Central memory CD8-positive, alpha-beta T cell (primary cell): Measurements from ENCODE around the gene SIGLEC6.

Source experiments
- ATAC-seq: fragments of 150-1000 bp; cut with Tn5 transposase; replicated peaks from 2 replicates; pipeline ENCODE4 v1.10.0; 2022; ENCODE audit warnings: mild to moderate bottlenecking, moderate FRiP score, moderate number of reproducible peaks; ENCODE audit not compliant: poor library complexity, severe bottlenecking; ENCODE audit errors: extremely low read depth
- DNase-seq, 2 donors: peaks; one replicate each; pipeline ENCODE4 v3.0.0; 2021; ENCODE audit warnings: low spot score in 2 of 2
- H3K27ac Mint-ChIP-seq: one replicate; pipeline ENCODE4 v1.8.0; 2022; ENCODE audit warnings: low read depth, mild to moderate bottlenecking, moderate library complexity, mixed read lengths
- H3K27me3 Mint-ChIP-seq: one replicate; pipeline ENCODE4 v1.8.0; 2022; ENCODE audit warnings: mixed read lengths
- H3K36me3 Mint-ChIP-seq: one replicate; pipeline ENCODE4 v1.8.0; 2022; ENCODE audit warnings: mild to moderate bottlenecking, moderate library complexity, mixed read lengths; ENCODE audit not compliant: insufficient read depth
- H3K4me1 Mint-ChIP-seq: one replicate; pipeline ENCODE4 v1.8.0; 2022; ENCODE audit warnings: mixed read lengths
- H3K4me3 Mint-ChIP-seq: one replicate; pipeline ENCODE4 v1.8.0; 2022; ENCODE audit warnings: mild to moderate bottlenecking, moderate library complexity, mixed read lengths
- H3K9me3 Mint-ChIP-seq: one replicate; pipeline ENCODE4 v1.8.0; 2022; ENCODE audit warnings: mixed read lengths

Gene SIGLEC6

DNA sequence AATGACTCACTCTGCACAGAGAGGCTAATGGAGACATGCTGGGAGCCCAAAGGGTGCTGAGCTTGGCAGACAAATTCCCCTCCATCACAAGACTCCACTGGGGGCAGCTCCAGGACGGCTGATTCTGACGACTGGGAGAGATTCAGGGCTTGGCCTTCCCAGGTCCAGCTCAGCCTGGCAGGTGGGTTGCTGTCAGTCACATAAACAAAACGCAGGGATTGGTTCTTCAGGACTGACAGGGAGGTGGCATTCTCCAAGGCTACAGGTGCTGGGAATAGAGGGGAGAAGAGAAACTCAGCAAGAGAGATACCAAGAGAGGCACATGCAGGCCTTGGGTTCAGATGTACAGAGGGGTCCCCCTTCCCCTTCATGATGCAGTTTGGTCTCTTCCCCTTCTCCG, 28.9 kb upstream of the SIGLEC6 start:
- peaks cover 80% of the 10 kb centered on the region for H3K27me3 Mint-ChIP-seq
- H3K4me1 Mint-ChIP-seq = no peaks in the 10 kb centered on the region
- ATAC-seq (no peak), DNase-seq (no peak)
- H3K9me3 Mint-ChIP-seq = no peaks in the 10 kb centered on the region
- H3K36me3 Mint-ChIP-seq = peaks cover 2% of the 10 kb centered on the region
- H3K27ac Mint-ChIP-seq = no peak overlapping the region
- H3K4me3 Mint-ChIP-seq = no peak overlapping the region

DNA sequence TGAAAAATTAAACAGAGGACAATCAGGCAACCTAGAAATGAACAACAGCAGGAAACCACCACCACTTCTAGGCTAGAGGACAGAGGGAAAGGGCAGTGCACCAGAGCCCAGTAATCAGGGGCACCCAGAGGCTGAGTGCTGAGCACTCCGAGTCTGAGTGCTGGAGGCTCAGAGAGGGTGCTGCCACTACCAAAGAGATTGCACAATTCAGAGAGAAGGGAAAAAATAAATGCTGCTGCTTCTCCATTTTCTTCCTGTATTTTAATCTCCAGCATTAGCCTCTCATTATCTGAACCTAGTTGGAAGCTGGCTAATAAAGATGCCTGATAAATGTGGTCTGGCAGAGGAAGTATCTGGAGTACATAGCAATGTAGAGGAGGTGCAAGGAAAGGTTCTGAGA, 27.8 kb upstream of the SIGLEC6 start:
- Mint-ChIP-seq H3K27me3 (peaks cover 80% of the 10 kb centered on the region), H3K27ac (no peak overlapping the region)

DNA sequence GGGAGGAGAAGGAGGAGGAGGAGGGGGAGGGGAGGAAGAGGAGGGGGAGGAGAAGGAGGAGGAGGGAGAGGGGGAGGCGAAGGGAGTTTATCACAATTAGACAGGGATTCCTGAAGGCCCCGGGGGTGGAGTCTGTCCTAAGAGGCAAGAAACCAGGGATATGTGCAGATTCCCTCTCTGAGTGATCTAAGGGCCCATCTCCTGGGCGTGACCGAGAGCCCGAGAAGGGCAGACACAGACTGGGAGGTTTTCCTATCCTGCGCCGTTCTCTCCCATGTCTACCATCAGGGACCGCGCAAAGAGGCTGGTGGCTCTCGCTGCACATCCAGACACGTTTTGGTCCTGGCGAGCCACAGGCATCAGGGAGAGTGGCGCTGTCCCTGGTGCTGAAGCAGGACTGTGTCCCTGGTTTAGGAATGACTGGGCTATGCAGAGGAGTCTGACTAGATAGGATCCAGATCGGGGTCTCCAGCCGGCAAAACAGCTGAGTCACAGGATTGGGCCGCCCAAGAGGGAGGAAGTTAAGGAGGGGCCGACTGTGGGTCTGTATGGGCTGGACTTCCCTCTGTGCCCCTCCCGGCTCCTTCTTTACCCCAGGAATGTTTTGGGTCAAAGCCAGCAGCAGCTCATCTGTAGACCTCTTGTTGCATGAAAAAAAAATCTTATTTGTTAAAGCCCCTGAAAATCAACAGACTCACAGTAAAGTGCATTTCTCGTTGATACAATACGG, 21.7 kb upstream of the SIGLEC6 start:
- H3K36me3 Mint-ChIP-seq = peaks cover 2% of the 10 kb centered on the region
- peaks cover 6% of the 10 kb centered on the region for H3K9me3 Mint-ChIP-seq
- DNase-seq (no peak), ATAC-seq (no peak)
- peak overlapping the region; percentile 6 for H3K4me3 Mint-ChIP-seq
- H3K4me1 Mint-ChIP-seq = peaks cover 22% of the 10 kb centered on the region
- peaks cover 76% of the 10 kb centered on the region for H3K27me3 Mint-ChIP-seq
- H3K27ac Mint-ChIP-seq = no peak overlapping the region

More for the DNA sequence above, 27.8 kb upstream of the SIGLEC6 start:
- Mint-ChIP-seq H3K4me1 (no peaks in the 10 kb centered on the region), H3K9me3 (no peaks in the 10 kb centered on the region), H3K4me3 (no peak overlapping the region), H3K36me3 (peaks cover 2% of the 10 kb centered on the region)
- no peak for DNase-seq
- ATAC-seq = no peak

DNA sequence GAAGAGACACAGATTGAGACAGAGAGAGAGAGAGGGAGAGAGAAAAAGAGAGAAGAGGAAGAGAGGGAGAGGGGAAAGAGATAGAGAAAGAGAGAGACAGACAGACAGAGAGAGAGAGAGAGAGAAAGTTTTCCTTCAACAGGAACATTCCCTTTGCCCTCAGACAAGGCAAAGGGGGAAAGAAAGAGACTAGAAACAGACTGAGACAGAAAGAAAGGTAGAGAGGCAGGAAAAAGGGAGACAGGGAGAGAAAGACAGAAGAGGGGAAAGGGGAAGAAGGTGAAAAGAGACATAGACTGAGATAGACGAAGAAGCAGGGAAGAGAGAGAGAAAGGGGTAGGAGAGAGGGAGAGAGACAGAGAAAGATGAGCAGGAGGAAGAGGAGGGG, 21.1 kb upstream of the SIGLEC6 start:
- DNase-seq = no peak
- H3K27me3 Mint-ChIP-seq = peaks cover 81% of the 10 kb centered on the region
- H3K9me3 Mint-ChIP-seq = peaks cover 6% of the 10 kb centered on the region
- H3K4me1 Mint-ChIP-seq = peaks cover 22% of the 10 kb centered on the region
- peaks cover 2% of the 10 kb centered on the region for H3K36me3 Mint-ChIP-seq
- ATAC-seq = no peak
- H3K27ac Mint-ChIP-seq = no peak overlapping the region
- H3K4me3 Mint-ChIP-seq = peak overlapping the region; percentile 6

DNA sequence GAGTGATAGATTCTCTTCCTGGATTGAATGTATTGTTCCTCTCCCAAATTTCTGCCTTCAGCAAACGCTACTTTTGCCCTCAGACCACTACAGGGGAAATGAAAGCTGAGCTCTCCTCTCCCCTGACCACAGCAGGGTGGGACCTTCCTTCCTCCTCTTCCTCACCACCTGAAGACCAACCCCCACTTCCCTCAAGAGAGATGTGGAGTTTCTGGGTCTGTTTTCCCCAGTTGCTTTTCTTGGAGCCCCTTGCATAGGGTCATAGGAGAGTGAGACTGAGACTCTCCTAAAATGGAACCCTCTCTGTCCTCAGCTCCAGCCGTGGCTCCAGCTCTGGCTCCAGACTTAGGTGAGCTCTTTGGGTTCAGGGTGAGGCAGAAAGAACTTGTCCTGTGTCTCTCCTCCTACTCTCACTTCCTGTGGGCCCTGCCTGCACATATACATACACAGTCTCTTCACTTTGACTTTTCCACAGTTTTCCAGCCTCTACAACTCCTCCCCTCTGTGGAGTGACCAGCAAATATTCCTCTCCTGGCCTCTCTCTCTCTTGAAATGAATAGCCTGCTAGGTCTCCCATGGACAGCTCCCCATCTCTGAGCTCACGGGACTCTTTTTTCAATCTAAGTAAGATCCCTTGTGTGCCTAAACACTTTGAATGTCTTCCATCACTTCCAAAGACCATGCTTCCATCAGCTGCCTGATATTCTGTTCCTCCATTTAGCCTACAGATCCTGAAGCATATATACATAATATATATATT, 20.4 kb upstream of the SIGLEC6 start:
- peaks cover 22% of the 10 kb centered on the region for H3K4me1 Mint-ChIP-seq
- ATAC-seq = no peak
- no peak for DNase-seq
- peak overlapping the region; percentile 9 for H3K4me3 Mint-ChIP-seq
- H3K36me3 Mint-ChIP-seq = peaks cover 2% of the 10 kb centered on the region
- H3K27me3 Mint-ChIP-seq = peaks cover 80% of the 10 kb centered on the region
- no peak overlapping the region for H3K27ac Mint-ChIP-seq
- H3K9me3 Mint-ChIP-seq = peaks cover 6% of the 10 kb centered on the region

DNA sequence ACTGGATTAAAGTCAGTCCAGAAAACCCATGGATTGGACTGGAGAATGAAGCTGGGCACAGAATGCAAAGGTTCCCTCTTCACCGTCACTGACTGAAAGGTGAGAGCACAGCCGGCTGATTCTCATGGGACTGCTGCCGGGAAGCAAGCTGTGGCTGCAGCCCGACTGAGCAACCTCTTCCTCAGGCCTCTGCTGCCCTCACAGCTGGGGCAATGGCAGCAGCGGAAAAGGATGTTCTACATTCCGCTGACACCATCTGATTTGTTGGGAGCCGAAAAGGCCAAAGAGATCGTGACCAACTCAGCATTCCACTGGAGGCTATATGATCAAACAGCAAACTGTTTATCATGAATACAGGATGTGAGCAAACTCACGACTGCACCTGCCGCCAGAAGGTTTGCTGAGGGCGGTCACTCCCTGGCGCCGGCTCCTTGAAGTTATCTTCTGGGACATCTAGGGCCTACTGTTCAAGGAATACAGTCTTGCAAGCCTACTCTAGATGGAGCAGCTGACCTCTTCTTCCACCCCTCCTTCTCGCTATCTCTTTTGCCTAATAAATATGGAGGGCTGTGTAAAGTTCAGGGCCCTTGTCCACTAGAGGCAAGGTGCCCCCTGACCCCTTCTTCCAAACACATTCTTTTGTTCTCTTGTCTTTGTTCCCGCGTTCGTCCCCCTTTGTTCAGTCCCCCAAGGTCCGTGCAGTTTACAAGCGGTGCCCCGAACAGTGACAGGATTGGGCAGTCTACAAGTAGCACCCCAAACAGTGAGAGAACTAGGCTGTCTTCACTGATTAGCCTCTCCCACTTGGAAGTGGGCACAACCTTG, 19.6 kb upstream of the SIGLEC6 start:
- H3K4me3 Mint-ChIP-seq = peak overlapping the region; percentile 9
- peaks cover 6% of the 10 kb centered on the region for H3K9me3 Mint-ChIP-seq
- peaks cover 22% of the 10 kb centered on the region for H3K4me1 Mint-ChIP-seq
- H3K36me3 Mint-ChIP-seq = peaks cover 2% of the 10 kb centered on the region
- H3K27me3 Mint-ChIP-seq = peaks cover 79% of the 10 kb centered on the region
- DNase-seq = no peak
- no peak overlapping the region for H3K27ac Mint-ChIP-seq
- ATAC-seq = no peak

DNA sequence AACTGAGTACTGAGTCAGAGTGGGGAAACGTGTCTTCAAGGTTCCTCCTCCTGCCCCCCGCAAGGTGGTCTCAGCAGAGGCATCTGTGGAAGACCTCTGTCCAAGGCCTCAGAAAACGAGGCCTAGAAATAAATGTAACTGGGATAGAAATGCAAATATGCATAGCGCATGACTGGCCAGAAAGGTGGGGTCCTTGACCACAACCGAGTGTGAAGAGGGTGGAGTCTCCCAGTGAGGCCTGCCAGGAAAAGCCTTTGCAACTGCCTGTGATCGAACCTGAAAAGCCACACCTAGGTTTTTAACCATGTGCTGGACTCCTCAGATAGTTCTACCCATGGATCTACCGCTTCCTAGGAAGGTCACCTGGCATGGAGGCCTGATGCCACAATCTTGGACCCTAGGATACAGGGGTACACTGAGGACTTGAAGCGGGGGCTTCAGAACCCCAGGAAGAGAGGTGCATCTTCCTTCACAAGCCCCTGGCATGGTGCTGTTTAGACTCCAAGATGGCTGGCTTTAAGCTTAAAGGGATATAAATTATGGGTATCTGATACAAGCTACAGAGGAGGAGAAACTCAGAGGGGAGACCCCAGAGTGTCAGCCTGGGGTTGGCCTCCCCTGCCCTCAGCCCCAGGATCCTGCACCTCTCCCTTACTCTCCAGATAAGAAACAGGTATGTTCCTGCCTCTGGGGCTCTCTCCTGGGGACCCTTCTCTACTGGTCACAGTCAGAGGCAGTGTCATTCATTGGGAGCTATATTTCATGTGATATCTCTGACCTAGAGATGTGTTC, 18.3 kb upstream of the SIGLEC6 start:
- Mint-ChIP-seq H3K27ac (no peak overlapping the region), H3K4me1 (peaks cover 22% of the 10 kb centered on the region), H3K36me3 (peaks cover 2% of the 10 kb centered on the region), H3K4me3 (peak overlapping the region; percentile 9), H3K27me3 (peaks cover 79% of the 10 kb centered on the region), H3K9me3 (peaks cover 6% of the 10 kb centered on the region)
- ATAC-seq = no peak
- peak in 1 of 2 donors; percentile 8 for DNase-seq

DNA sequence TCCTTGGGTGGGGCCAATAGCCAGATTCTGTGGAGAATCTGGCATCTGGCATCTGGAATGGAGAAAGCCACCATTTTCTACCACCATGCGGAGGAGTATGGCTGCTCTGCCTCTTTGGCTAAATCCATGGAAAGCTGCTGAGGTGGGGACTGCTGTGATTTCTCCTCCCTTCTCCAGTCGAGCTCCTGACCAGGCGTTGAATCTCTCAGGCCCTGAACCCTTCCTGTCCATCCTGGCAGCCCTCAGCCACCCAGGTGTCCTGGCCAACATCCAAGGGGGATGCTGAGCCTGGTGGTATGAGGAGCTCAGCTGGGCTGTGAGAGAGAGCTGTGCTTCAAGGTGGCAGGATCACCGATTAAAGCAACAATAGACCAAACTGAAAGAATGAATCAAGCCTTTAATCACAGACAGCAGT, 17.4 kb upstream of the SIGLEC6 start:
- ATAC-seq = no peak
- H3K4me1 Mint-ChIP-seq = peaks cover 22% of the 10 kb centered on the region
- peaks cover 79% of the 10 kb centered on the region for H3K27me3 Mint-ChIP-seq
- DNase-seq = no peak
- peak overlapping the region; percentile 9 for H3K4me3 Mint-ChIP-seq
- H3K27ac Mint-ChIP-seq = no peak overlapping the region
- peaks cover 6% of the 10 kb centered on the region for H3K9me3 Mint-ChIP-seq
- peaks cover 2% of the 10 kb centered on the region for H3K36me3 Mint-ChIP-seq

DNA sequence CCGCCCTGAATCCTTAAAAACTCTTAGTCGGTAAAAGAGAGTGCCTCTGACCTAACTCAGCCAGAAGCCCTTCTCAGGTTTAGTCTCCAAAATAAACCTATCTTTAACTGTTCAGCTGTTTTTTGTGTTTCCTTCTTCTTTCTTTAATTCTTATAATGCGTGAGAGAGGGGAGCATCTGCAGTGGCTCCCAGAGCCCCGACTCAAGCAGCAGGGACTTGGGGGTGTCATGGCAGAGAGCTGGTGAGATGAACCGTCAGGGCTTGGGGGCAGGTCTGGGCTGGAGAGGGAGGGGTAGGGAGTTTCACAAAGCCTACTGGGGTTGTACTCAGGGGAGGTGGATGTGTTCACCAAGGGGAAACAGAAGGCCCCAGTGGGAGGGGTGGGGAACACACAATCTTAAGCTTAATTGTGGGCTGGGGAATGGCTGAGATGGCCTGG, 16.8 kb upstream of the SIGLEC6 start:
- Mint-ChIP-seq H3K27ac (no peak overlapping the region), H3K9me3 (peaks cover 6% of the 10 kb centered on the region), H3K27me3 (peaks cover 86% of the 10 kb centered on the region), H3K4me3 (no peak overlapping the region), H3K36me3 (peaks cover 2% of the 10 kb centered on the region), H3K4me1 (peaks cover 22% of the 10 kb centered on the region)
- no peak for ATAC-seq
- no peak for DNase-seq

DNA sequence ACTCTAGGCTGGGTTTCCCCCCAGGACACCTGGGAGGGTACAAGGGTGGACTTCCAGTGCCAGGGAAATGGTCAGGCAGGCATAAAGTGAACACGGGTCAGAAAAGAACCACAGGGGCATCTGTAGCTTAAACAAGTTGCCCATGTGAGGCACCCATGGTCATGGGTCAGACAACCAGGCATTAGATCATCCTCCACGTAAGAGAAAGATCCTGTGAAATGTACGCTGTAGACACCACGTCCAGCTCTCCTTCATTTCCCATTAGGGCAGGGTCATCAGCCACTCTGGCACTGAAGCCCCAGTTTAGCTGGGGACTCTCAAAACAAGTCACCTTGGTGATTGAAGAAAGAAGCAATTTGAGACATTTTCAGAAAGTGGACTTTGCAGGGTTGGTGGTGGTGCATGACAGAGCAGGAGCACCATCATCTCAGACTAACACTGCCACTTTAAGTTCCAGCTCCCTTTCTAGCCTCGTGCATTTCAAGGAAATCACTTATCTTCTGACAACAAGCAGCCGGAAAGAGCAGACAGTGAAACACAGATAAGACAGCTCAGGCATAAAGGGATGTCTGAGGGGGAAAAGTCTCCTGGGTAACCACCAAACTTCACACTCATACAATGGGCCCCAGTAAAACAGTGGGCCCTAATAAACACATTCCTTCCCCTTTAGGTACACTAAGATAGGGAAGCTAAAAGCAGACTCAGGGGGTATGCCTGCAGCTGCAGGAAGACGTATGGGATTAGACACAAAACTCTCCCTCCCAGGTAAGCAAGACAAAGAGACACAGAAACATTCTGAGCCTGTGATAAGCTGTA, 16.1 kb upstream of the SIGLEC6 start:
- DNase-seq (no peak), ATAC-seq (no peak)
- Mint-ChIP-seq H3K9me3 (peaks cover 3% of the 10 kb centered on the region), H3K27me3 (peaks cover 86% of the 10 kb centered on the region), H3K4me1 (peaks cover 20% of the 10 kb centered on the region), H3K36me3 (peaks cover 1% of the 10 kb centered on the region), H3K27ac (no peak overlapping the region), H3K4me3 (no peak overlapping the region)

DNA sequence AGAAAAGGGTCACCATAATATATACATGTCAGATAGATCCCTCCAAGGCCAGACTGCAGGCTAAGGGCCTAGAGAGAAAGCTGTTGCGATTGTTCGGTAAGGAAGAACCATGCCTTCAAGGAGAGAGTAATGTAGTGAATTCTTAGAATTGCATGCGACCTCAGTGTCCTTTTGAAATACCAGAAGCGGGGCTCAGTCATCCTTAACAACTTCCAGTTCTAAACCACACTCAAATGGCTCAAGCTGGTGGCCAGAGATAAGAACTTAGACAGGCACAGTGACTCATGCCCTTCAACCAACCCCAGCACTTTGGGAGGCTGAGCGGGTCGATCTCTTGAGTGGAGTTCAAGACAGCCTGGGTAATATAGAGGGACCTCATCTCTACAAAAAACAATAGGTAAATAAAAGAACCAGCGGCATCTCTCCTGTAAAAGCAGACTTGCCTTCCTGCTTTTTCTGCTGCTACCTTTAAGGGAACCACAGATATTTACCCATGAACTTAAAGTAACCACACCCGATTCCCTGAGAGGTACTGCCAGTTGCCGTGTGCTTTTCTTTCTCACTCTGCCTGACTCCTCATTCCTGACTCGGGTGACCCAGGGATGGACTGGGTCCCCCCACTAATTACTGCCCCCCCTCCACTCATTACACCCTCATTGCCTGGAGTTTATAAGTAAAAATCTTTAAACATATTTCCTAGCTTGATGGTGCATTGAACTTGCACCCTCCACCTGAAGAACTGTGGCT, 15.4 kb upstream of the SIGLEC6 start:
- Mint-ChIP-seq H3K9me3 (no peaks in the 10 kb centered on the region), H3K27me3 (peaks cover 86% of the 10 kb centered on the region), H3K4me3 (no peak overlapping the region), H3K36me3 (no peaks in the 10 kb centered on the region), H3K27ac (no peak overlapping the region), H3K4me1 (peaks cover 13% of the 10 kb centered on the region)
- no peak for DNase-seq
- ATAC-seq = no peak
